ENCODE measurements around the gene CA10.

CA10 gene

DNA sequence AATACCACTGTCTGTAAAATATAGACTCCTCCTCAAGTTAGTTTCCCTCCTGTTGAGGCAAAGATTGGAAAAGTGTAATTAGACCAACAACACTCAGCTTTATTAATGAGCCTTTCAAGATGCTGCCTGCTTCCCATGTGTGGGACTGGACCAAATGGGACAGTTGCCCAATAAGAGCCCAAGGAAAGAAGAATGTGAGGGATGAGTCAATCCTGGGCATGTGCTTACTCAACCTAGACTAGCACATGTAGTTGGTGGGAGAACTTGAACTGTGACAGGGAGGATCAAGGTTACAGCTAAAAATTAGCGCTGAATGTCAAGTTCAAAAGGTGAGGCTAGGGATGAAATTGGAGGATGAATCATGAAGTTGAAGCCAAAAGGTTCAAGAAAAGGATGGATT is 435.5 kb downstream of the CA10 start:
- no peak for DNase-seq (ENCODE audit: low spot score)

DNA sequence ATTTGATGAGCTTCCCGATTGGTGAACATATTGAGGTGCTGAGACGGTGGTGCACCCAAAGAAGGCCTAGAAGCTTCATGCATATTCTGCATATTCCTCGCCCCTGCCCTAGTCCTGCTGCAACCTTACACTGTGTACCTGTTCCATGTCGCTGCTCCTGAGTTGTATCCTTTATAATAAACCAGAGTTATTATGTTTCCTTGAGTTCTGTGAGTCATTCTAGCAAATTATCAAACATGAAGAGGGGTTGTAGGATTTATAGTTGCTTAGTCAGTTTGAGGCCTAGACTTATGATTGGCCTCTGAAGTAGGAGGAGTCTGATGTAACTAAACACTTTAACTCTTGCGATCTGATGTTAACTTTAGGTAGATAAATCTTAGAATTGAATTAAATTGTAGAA is 436.8 kb downstream of the CA10 start:
- DNase-seq (ENCODE audit: low spot score): no peak

DNA sequence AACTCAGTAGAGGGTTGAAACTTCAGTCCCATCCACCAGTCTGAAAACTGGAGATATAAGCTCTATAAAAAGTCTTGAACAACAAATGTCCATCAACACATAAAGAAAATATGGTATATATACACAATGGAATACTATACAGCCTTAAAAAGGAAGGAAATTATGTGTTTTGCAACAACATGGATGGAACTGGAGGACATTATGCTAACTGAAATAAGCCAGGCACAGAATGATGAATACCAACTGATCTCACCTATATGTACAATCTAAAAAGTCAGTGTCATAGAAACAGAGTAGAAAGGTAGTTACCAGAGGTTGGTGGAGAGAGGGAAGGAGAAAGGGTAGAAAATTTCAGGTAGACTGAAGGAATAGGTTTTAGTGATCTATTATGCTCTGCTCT is 438.1 kb downstream of the CA10 start:
- DNase-seq (ENCODE audit: low spot score): no peak

DNA sequence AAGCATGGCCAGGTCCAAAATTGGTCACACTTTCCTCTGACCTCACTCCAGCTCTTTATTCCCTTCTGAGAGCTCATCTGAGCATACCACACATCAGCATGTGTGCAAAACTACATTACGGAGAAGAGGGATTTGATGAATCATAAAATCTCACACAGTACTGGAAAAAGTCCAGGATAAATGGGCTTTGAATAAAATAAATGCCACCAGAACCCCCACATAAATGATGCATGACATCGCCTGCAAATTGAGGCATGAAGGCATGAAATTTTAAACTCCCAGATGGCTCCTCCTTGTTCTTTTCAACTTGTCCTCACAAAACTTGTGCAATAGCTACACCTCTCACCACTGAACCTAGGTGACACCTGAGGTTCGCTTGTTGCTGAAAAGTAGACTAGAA is 439.5 kb downstream of the CA10 start:
- DNase-seq (ENCODE audit: low spot score): no peak

DNA sequence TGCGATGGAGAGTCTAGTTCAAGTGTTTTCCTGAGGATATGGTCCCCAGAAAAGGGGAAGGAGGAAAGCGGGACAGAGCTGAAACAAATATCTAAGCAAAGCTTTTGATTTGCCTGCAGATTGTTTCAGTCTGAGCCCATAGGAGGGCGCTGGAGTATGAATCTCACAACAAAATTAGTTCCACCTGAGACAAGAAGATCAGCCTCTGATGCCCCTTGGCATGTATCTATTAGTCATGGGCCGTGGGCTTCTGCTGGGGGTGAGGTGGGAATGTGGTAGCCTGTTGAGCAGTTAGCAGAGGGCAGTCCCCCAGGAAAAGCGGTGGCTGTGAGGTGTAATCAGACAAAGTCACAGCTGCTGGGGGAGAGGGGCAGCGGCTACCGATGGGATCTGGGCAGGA is 446.9 kb downstream of the CA10 start:
- DNase-seq (ENCODE audit: low spot score): no peak

DNA sequence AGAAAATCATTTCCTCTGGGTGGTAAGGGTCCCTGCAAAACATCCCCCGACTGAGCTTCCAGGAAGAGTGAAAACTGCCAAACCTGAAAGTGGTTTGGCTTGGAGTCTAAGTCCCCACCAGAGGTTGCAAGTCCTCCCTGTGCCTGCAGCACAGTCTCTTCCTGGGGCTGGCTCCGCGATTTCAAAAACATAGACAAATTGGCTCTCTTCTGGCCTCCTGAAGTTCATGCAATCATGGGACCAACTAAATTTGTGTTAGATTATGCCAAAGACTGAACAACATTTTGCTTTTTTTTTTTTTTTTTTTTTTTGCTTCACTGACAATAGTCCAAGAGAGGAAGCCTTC is 447.9 kb downstream of the CA10 start:
- DNase-seq (ENCODE audit: low spot score): no peak

DNA sequence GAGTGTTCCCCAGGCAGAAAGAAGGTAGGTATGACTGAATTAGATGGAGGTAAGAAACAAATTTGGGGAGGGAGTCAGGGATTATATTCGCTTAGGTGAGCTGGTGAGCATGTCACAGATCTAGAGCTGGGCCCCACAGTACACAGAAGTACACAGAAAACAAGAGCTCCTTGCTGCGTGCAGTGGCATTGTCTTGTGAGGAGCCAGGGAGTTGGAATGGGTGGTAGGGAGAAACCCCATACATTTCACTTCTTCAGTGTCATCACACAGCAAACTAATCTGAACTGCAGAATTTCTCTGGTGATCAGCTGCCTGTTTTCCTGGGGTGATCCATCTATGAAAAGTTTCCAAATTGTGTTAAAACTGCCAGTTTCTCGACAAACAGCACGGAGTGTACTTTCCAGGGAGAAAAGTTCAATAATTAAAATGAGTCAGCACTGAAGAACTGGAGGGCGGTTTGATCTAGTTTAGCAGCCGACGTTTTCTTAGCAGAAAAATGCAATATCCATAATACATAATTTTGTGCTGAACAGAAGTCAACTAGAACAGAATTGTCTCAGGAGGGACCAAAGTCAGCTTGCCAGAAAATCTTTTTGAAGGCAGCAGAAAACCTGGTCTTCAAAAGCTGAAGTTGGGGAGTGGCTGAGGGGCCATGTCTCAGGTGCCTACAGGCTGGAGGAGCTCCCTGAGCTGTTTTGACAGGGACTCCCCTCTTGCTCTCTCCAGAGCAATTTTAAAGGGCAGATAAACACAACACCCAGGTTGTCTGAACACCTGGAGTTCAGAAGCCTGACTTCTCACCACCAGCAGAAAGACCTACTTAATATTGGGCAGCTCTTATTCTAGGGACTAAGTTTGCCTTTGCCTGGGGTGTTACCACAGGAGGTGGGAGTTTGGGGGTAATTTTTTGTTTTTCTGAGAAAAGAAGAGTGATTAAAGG is 448.6 kb downstream of the CA10 start:
- no peak for DNase-seq (ENCODE audit: low spot score)

DNA sequence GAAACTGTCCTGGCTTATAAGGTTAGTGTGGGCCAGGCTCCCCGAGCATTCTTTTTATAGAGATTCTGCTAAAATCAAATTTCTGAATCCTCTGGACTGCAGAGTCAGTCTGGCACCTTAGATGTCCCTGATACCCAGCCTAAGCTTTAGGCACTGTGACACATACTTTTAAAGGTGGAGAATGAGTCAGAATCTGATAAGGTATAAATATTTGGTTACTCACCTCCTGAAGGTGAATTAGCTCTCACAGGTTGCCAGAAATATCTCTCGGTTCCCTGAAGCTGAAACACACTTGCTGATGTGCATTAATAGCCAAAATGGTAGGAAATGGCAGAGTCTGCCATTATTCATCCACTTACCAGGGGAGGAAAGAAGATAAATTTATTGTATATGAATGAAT is 451.3 kb downstream of the CA10 start:
- DNase-seq (ENCODE audit: low spot score): no peak

DNA sequence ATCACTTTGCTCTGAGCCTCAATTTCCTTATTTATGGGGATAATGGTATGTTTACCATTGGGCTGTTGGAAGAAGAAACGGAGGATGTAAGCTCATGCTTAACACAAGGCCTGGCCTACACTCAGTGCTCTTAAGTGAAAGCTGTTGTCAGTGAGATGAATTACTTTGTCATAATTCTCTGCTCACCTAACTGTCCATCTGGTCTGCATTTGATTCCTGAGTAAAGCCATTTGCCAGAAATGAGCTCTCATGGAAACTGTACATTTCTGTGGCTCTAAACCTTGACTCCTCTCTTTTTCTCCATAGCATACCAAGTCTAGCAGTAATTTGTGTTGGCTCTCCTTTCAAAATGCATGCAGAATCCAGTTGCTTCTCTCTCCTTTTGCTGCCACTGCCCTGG is 452.4 kb downstream of the CA10 start:
- DNase-seq (ENCODE audit: low spot score): peak; percentile 66

DNA sequence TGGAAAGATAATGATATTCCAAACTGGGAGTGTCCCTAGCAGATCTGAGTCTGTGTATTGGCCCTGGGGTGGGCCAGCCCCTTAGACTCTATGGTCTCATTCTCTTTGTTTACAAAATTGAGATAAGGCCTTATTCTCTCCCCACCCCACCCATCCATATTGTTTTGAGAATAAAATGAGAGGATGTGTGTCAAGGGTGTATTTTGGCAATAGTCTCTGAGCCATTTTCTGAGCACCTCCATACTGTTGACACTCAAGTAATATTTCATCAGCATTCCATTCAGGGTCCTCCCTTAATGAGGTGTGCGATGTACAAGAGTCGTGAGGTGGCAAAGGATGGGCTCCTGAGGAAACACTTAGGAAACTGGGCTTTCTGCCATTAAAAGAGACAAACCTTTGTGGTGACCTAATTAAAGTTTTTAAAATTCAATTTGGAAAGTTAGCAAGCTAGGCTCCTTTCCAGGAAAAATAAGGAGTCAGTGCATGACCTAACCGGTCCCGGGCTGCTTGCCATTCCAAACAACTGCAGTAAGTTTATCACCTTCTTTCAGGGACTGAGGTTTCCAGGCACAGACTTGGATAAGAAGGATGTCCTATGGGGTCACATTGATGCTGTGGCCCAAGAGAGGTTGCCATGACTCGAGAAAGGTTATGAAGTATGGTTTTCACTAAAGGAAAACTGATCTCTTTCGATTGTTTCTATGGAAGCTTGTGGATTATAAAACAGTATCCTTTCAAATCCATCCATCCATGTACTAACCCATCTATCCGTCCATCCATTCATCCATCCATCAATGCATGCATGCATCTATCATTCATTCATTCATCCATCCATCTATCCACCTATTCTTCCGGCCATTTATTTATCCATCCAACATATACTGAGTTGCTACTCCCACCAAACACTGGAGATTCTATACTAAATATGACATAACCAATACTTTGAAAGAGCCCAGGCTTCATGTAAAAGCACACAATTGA is 454.9 kb downstream of the CA10 start:
- DNase-seq (ENCODE audit: low spot score): no peak

DNA sequence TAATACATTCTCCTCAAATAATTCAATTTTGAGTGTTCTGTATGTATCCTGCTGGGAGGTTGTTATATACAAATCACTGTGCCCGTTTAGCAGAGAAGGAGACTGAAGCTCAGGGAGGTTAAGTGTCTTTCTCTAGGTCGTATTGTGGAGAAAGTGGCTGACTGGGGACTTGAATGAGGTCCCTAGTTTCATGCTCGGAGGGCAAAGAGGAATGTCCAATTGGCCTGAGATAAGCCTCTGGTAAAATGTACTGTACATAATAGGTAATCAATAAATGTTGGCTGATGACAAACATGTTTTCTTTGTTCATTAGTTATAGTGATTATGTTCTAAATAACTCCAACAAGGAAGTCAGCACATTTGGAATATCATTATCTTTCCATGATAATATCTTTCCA is 455.6 kb downstream of the CA10 start:
- no peak for DNase-seq (ENCODE audit: low spot score)

DNA sequence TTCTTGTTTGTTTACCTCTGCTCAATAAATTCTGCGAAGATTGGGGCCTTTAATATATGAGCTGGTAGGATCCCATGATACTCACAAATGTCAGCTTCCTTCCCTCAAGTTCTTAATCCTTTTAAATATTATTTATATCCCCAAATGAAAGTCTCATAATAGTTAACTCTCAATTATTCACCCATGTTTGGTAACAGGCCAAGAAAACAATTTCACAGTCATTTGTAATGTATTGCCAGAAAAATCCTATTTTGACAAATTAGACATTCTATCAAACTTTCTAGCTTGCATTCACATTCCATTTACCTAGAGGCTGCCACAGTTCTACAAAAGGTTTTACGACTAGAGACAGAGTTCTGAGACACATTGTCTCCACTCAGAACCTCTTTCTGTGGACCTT is 457.0 kb downstream of the CA10 start:
- DNase-seq (ENCODE audit: low spot score): no peak

DNA sequence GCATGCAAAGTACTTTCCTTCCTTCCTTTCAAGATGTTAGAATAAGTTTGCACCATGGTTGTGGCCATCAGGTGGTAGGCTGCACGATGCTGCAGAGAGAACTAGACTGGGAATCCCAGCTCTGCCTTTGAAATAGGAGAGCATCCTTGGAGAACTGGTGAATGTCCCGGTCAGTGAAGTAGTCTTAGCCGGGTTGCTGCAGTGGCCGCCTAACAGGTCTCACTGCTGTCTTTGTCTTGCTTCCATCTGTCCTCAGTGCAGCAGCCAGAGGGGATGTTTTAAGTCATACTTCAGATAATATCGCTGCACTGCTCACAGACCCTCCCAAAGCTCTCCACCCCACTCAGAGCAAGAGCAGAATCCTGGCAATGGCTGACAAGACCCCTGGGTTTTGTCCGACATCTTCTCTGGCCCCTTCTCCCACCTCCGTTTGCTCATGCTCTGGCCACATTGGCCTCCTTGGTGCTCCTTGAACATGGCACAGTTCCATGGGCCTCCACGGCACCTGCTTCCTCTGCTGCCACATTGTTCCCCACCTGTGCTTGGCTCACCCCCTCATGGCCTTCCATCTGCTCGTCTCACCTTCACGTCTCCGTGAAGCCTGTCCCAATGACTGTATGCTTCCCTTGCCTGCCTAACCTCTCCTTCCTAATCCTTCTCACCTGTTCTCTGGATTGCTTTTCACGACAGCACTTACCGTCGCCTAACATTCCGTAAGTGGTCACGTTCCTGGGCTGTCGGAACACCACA is 458.3 kb downstream of the CA10 start:
- DNase-seq (ENCODE audit: low spot score): peak; percentile 92

DNA sequence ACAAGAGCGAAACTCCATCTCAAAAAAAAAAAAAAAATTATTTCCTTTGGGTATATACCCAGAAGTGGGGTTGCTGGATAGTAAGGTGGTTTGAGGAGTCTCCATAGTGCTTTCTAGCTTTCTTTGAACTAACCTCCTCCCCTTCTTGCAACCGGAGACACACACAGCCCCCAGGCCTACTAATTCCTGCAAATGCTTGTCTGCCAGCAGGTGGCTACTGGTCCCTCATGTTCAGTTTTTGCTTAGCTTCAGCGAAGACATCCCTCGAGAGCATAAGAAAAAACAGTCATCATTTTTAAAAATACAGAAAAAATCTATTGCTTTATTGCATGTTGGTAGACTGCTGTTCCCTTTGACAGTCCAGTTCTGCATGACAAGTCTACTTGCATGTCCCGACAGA is 459.2 kb downstream of the CA10 start:
- no peak for DNase-seq (ENCODE audit: low spot score)

DNA sequence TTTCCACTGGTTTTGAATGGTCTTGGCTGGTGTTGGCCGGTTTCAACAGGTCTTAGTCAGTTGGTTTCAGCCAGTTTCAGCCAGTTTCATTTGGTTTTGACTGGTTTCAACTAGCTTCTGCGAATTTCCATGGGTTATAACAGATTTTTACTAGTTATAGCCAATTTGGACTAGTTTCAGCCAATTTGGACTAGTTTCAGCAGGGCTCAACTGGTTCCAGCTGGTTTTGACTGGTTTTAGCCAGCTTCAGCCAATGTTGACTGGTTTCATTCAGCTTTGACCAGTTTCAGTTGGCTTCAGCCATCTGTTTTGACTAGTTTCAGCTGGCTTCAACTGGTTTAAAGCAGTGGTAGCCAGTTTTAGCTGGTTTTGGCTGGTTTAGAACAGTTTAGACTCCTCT is 465.6 kb downstream of the CA10 start:
- no peak for DNase-seq (ENCODE audit: low spot score)

DNA sequence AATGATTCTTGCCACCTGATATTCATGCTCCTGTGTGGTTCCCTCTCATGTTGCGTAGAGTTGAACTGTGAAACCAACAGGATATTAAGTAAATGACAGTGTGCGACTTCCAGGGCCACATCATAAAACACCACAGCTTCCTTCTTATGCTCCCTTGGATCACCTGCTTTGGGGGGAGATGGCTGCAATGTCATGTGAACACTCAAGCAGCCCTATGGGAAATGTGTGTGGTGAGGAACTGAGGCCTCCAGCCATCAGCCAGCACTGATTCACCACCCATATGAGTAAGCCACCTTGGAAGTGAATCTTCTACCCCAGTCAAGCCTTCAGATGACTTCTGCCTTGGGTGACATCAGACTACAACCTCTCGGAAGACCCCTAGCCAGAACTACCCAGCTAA is 470.6 kb downstream of the CA10 start:
- no peak for DNase-seq (ENCODE audit: low spot score)

DNA sequence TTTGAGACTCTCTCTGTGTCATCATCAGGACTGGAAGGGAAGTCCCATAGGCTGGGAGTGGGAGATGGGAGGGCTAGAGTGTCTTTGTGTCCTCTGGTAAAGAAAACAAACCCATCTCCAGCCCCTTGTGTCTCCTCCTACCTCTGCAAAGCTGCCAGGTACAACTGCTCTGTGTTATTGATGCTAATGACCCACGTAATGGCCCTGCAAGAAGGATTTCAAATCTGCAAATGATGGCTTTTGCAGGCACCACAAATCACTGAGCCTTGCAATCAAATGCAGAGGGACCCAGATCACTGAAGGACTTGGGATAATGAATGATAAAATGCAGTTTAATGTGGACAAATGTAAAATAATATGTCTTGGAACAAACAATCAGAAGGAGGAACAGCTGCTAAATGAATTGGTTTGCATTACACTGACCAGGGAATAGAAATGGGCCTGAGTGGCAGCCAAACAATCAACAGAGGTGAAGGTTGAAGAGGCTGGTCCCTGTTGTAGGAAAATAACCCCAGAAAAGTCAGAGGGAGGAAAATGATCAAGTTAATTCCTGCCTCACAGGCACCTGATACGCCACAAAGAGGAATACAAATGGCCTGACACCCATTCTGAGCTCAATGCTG is 473.1 kb downstream of the CA10 start:
- DNase-seq (ENCODE audit: low spot score): no peak

DNA sequence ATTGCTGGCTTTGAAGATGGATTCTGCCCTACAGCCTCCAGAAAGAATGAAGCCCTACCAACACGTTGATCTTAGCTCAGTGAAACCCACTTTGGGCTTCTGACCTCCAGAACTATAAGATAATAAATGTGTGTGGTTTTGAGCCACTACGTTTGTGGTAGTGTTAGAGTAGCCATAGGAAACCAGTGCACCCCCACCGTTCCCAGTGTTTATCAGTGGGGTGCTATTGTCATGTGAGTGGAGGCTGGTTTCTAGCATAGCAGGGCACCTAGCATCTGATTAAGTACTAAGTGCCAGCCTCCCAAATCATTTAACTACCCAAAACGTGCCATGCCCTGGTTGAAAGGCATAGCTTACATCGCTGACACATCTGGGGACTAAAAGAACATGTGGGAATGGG is 474.3 kb downstream of the CA10 start:
- no peak for DNase-seq (ENCODE audit: low spot score)

DNA sequence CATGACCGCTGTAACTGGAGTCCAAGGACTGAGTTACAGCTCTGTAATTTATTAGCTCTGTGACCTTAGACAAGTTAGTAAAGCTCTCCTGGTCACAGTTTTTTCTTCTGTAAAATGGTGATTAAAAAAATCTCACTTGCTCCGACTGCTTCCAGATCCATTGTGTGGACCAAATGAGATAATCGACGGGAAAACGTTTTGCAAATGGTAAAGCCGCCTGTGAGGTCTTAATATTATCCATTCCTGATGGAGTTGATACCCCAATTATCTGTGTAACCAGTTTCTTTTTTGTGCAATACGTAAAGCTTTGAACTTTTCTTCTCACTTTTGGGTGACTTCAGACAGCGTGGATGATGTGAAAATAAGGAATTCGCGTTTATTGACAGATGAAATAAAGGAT is 475.2 kb downstream of the CA10 start:
- no peak for DNase-seq (ENCODE audit: low spot score)

DNA sequence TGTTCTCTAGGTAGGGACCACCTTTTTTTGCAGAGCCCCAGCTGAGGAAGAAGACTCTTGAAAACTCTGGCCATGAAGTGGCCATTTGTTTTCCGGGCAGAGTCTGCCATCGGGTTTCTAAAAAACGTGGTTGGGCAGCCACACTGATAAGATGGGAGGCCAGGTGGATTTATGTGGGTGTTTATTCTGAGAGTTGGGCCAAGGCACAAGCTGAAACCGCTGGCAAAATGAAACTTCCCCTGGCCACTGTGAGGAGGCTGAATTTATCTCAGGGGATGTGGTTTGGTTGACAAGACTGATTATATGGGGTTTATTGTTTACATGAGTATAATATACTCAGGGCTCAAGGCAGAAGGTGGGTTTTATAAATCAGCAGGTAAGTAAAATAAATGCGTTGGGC is 476.4 kb downstream of the CA10 start:
- no peak for DNase-seq (ENCODE audit: low spot score)

DNA sequence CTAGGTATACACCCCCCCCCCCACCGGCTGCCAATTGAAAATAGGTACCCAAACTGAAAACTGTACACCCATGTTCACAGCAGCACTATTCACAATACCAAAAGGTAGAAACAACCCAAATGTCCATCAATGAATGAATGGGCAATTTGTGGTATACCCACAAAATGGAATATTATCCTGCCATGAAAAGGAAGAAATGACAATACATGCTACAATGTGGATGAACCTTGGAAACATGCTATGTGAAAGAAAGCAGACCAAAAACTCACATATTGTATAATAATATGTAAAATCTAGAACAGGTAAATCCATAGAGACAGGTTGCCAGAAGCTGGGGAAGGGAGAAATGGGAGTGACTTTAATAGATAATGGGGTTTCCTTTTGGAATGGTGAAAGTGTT is 480.6 kb downstream of the CA10 start:
- DNase-seq (ENCODE audit: low spot score): no peak
